PFSK-1 (cell line): ENCODE measurements around the gene IL10.

Experiments
- POLR2AphosphoS5 ChIP-seq: IDR thresholded peaks from 2 replicates; pipeline ENCODE4 v1.6.1; 2012; ENCODE audit warnings: low read depth, mild to moderate bottlenecking, control low read depth, low read length, moderate library complexity
- TF ChIP-seq, protein P1 (sequence below), 2 experiments: IDR thresholded peaks; 2 replicates each; pipeline versions ENCODE4 v1.6.1 to v1.8.0; 2011 to 2012; ENCODE audit warnings: low read depth in 2 of 2, low read length in 2 of 2, control low read depth in 1 of 2, inconsistent platforms in 1 of 2, mild to moderate bottlenecking in 1 of 2, moderate library complexity in 1 of 2; ENCODE audit not compliant: insufficient read depth in 1 of 2

DNA sequence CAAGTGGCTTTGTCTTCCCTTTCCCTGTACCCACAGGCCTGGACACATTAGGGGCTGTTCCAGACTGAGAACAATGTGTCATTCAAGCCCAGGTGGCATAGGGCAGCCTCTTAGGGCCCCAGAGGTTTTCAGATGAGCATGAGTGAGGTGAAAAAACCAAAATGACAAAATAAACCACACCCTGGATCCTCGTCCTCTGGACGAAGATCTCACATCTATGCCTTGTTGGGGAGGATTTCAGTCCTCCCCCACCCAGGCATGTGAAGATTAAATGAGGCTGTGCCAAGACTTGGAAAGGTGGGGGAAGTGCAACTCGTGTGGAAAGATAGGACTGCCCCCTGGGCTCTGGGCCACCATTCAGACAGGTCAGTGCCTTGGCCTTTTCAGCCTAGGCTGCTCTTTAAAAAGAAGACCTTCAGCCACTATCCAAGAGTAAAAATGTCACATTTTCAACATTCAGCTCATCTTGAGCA is 34.5 kb downstream of the IL10 start:
- no peak for TF ChIP-seq POLR2AphosphoS5
- TF ChIP-seq, protein P1, sequence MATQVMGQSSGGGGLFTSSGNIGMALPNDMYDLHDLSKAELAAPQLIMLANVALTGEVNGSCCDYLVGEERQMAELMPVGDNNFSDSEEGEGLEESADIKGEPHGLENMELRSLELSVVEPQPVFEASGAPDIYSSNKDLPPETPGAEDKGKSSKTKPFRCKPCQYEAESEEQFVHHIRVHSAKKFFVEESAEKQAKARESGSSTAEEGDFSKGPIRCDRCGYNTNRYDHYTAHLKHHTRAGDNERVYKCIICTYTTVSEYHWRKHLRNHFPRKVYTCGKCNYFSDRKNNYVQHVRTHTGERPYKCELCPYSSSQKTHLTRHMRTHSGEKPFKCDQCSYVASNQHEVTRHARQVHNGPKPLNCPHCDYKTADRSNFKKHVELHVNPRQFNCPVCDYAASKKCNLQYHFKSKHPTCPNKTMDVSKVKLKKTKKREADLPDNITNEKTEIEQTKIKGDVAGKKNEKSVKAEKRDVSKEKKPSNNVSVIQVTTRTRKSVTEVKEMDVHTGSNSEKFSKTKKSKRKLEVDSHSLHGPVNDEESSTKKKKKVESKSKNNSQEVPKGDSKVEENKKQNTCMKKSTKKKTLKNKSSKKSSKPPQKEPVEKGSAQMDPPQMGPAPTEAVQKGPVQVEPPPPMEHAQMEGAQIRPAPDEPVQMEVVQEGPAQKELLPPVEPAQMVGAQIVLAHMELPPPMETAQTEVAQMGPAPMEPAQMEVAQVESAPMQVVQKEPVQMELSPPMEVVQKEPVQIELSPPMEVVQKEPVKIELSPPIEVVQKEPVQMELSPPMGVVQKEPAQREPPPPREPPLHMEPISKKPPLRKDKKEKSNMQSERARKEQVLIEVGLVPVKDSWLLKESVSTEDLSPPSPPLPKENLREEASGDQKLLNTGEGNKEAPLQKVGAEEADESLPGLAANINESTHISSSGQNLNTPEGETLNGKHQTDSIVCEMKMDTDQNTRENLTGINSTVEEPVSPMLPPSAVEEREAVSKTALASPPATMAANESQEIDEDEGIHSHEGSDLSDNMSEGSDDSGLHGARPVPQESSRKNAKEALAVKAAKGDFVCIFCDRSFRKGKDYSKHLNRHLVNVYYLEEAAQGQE (IDR thresholded peaks at IDR 0.05; ENCODE audit: insufficient read depth in 1 of 2, low read depth in 2 of 2, low read length in 2 of 2), result no peak
